Measurements from ENCODE around the gene YDJC.

- TF ChIP-seq POLR2A (IDR thresholded peaks at IDR 0.05) (no peak), CTCF (IDR thresholded peaks at IDR 0.05) (no peak)
Observed at GRCh38 chr22:21623648-21623970, 6.2 kb downstream of the YDJC start.
